ENCODE data around the gene VCPKMT.
A peak's percentile ranks its signal among the peaks of the same experiment; 100 is the strongest.

The VCPKMT gene

DNA sequence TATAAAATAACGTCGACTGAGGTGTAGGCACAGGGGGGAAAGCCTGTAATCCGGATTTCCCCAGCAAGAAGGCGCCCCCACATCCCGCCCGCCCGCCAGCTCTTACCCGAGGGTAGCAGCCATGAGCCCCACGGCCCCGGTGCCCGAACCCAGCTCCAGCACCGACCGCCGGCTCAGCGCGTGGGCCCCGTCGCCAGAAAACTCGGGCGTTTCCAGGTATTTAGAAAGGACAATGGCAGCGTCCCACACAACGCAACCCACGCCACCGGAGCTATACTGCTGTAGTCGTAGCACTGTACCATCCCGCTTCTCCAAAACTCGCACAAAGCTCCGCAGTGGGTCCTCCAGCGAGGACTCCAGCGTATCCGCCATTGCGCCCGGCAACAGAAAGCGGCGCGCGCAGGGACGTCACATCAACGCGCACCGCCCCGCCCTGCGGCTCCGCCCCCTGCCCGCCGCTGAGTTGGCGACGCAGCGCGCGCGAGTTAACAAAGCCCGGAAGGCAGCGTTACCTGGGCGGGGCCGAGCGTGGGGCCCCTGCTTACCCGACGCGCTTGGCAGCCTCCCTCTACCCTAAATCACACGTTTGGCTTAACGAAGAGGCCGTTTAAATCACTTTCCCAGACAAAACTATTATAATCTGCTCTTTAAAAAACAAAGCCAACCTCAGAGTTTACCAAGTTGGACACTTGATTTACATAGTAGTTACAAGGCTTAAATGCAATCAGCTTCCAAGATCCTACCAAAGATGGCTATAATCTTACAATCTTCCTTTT is at the start of gene VCPKMT:
TSS of gene VCPKMT (minus strand) at position 392 of the 776 bp plus-strand sequence. CDS start at position 372, 20 bp downstream.
- DNase-seq, result peak; percentile 96

DNA sequence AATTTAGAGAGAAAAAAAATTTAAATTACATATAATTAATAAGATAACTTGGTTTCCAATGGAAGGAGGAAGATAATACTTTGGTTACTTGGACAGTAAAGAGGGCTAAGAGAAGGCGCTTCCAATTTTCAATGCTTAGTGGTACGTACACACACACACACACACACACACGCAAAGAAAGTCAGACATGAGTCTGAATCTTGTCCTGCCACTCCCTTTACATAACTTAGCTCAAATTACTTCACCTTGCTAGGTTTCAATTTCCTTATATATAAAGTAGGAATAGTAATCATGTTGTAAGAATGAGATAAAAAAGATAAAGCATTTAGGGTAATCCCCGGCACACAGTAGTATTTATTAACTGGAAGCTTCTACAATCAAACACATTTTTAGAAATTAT is 39.7 kb upstream of the VCPKMT start:
- no peak for DNase-seq

DNA sequence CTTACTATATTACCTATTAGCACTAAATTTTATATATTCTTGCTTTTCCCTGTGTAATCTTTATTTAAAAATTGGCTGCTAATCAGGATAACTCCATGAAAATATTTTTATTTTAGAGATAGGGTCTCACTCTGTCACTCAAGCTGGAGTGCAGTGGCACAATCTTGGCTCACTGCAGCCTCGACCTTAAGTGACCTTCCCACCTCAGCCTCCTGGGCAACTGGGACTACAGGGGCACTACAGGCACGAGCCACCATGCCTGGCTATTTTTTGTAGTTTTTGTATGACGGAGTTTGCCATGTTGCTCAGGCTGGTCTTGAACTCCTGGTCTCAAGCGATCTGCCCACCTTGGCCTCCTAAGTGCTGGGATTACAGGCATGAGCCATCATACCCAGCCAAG is 32.4 kb upstream of the VCPKMT start:
- no peak for DNase-seq

DNA sequence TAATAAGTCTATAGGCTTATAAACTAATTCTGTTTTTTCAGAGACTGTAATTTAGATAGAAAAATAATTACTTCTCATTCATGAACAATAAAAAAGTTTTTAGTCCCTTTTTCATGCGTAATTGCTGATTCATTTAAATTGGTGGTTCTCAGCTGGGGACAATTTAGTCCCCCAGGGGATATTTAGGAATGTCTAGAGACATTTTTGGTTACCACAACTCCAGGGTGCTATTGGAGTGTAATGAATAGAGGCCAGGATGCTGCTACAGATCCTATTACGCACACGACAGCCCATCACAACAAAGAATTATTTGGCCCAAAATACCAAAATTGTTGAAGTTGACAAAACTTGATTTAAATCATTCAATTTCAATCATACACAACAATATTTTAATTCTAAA is 22.8 kb upstream of the VCPKMT start:
- DNase-seq, result no peak

DNA sequence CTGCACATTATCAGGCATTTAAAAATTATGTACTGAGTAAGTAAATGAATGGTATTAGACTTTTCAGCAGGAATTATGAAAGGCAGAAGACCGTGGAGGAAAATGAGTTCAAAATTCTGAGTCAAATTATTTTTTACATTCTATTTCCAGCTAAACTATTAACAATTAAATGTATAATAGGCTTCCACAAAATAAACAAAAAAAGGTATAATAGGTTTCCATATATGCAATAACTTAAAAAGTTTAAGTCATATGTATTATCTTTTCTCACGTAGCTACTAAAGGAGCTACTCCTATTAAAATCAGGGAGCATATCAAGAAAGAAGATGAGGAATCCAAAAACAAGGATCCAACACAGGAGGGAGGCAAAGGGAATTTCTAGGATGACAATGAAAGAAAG is 11.4 kb upstream of the VCPKMT start:
- no peak for DNase-seq

DNA sequence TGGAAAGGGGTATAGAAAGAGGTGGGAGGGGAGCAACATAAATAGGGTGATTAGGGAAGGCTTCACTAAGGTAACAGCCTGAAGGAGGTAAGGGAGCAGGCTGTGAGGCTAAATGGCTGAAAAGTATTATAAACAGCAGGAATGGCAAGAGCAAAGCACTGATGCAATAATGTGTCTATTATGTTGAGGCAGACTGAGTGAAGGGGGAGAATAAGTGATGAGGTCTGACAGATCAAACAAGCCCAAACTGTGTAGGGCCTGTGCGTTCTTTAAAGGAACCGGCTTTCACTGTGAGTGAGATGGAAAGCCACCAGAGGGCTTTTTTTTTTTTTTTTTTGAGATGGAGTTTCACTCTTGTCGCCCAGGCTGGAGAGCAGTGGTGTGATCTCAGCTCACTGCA is 6.7 kb upstream of the VCPKMT start:
- DNase-seq, result no peak

DNA sequence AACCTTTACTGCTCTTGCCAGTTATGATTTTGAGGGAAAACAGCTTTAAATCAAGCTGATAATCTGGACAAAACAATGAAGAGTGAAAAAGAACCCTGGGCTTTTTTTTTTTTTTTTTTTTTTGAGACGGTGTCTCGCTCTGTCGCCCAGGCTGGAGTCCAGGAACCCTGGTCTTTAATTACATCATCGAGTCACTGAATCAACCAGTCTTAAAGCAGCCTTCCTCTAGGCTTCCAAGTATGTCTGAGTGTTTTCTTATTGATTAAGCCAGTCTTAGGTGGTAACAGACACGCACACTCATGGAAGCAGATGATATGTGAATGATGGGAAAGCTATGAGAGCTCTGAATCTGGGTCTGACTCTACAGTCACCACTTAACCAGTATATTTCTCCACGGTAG is 5.9 kb upstream of the VCPKMT start:
- DNase-seq, result no peak

DNA sequence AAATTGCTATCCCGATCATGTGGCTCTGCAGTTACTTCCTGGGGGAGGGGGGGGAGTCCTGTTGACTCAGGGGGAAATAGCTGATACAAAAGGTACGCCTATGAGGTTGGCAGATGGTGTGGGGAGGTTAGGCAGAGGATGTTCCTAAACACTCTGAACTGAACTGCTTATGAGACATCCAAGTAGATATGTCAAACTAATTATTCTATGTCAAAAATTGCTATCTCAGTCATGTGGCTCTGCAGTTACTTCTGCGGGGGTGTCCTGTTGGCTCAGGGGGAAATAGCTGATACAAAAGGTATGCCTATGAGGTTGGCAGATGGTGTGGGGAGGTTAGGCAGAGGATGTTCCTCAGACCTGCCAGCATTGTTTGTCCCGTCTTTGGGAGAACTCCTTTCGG is 5.1 kb upstream of the VCPKMT start:
- DNase-seq, result no peak

DNA sequence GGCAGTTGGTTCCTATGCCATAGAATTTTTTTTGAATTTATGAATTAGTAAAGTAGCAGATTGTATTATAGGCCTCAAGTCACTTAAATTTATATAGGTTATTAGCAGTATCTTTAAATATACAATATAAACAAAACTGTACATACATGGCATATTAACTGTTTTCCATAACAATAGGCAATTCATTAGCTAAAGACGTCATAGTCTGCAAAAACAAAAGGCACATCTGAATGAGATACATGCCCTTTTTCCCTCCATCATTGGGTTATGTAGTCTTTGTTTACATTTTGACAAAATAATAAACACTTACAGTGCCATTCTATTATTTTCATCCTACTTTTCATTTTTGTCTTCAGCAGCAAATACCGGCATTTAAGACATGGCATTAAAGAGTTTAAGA is 1.1 kb upstream of the VCPKMT start:
- DNase-seq, result no peak

DNA sequence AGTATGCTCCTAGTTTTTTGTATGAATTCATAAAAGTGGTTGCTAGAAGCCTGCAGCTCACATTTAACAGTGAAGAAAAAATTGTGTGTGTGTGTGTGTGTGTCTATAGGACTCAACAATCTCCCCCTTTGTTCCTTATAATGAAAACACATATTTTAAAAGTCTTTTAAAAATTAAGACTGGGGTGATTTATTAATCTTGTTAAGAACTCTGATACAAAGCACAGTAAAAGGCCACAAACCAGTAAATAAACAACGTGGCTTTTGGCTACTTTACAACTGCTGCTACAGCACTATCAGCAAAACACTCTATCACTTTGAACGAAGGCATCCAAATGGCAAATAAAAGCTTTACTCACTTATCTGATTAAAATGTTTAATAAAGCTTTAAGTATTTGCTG is 594 bp upstream of the VCPKMT start:
- no peak for DNase-seq

DNA sequence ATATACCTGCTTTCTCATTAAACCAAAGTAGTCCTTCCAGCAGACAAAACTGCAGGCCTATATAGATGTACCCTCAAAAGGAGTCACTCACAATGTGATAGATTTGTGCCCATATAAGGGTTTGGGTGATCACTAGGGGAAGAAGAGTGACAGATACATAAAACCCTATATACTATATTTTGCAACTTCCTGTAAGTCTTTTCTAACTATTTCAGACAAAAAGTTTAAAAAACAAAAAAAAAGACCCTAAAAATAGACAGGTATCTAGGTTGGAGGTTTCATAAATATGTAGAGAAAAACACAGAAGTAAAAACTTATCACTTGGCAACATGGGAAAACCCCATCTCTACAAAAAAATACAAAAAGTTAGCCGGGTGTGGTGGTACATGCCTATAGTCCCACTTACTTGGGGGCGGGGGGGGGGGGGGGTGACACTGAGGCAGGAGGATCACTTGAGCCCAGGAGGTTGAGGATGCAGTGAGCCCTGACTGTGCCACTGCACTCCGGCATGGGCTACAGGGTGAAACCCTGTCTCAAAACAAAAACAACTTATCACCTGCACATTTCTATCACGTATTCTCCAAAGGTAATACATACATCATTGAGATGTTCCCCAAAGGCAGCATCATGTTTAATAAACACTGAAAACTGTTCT is 2.9 kb downstream of the VCPKMT start:
- DNase-seq, result no peak

DNA sequence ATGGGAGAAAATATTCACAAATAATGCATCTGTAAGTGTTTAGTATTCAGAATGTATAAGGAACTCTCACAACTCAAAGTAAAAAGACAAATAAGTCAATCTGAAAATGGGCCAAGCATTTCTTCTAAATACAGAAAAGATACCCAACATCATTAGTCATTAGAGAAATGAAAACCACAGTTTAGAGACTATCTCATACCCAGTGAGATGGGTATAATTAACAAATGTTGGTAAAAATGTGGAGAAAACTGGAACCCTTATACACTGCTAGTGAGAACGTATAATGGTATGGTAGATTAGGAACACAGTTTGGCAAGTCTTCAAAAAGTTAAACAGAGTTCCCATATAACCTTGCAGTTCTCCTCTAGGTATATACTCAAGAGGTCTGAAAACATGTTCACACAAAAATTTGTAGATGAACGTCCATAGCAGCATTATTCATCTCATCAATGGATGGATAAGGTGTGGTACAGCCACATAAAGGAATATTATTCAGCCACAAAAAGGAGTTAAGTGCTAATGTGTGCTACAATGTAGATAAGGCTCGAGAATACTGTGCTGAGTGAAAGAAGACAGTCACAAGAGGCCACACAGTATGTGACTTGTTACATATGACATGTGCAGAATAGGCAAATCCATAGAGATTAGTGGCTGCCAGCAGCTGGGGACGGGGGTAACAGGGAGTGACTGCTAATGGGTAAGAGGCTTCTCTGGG is 5.9 kb downstream of the VCPKMT start:
- no peak for DNase-seq

DNA sequence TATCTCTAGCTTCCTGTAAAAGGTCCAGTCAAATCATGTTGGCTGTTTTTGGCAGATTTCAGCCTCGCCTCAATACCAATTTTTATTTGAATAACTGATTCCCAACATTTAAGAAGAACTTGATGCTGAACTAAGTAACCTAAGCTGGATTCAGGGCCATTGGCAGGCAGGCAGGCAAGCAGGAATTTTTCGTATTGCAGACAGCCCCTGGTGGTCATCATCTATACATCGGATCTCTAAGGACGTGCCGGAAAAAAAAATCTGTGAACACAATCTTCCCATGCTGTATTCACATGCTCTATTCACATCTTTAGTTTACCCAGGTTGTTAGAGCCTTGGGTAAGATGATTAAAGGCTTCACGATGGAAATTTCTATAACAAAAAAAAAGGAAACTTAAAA is 7.0 kb downstream of the VCPKMT start:
- DNase-seq, result no peak

DNA sequence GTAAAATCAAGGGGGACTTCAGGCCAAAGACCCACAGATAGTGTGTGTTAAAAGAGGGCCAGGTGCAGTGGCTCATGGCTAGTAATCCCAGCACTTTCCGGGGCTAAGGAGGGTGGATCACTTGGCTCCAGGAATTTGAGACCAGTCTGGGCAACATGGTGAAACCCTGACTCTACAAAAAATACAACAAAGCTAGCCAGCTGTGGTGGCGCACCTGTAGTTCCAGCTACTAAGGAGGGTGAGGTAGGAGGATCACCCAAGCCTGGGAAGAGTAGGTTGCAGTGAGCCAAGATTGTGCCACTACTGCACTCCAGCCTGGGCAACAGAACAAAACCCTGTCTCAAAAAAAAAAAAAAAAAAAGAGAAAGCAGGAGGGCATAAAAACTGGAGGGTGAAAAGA is 8.5 kb downstream of the VCPKMT start:
- no peak for DNase-seq

DNA sequence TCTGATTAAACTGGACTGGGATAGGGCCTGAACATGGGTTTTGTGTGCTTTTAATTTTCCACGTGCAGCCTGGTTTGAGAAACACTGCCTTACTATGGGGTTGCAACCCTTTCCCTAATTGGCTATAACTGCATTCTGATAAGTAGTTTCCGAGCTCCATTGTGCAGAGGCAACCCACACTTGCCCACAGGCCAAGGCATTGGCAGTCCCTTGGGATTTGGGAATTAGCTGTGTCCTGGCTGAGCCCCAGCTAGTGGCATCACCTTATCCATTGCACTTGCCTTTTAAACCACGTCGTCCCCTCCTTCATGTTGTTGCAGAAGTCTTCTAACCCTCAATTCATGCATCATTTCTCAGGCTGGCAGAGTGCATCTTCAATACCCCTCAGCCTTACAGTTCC is 10.2 kb downstream of the VCPKMT start:
- DNase-seq, result no peak

DNA sequence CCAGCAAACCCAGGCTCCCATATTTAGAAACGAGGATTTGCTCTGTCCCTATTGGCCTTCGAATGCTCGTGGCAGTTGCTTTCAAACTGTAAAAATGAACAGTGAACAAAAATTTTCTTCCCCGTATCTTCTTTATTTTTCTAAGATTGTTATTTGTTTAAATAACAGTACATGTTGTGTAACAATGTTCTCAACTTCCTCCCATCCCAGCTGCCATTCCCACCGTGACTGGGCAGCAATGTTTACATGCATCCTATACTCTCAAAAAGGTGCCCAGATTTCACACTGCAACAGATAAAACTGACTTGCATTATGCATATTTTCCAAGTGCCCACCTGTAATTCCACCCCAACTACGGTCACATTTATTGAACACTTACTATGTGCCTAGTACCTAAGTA is 12.8 kb downstream of the VCPKMT start:
- no peak for DNase-seq

DNA sequence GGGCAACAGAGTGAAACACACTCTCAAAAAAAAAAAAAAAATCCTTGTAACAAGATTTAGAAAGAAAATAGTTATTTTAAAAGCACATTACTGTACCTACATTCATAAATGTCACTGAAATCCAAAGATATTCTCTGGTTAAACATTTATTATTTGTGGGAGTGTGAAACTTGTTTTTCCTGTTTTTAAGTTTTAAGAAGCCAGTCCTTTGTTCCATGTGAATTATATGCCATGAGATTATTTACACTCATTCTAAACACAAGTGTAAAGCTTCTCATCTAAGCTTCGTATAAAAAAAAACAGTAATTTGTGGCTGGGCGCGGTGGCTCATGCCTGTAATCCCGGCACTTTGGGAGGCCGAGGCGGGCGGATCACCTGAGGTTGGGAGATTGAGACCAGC is 15.0 kb downstream of the VCPKMT start:
- no peak for DNase-seq

DNA sequence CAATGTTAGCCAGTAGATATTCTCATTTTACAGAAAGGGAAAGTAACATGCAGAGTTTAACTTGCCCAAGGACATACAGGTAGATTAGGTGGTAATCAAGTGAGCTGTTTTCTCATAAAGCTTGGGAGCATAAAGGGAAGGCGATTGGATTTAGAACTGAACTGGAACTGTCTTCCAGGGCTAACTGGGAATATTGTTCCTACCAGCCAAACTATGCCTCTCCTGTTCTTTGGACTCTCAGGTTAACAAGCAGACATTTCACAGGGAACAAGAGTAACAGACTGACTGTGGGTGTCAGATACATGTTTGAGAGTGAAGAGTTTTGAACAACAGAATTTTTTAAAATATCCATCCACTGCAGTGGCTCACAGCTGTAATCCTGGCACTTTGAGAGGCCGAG is 15.6 kb downstream of the VCPKMT start:
- no peak for DNase-seq

DNA sequence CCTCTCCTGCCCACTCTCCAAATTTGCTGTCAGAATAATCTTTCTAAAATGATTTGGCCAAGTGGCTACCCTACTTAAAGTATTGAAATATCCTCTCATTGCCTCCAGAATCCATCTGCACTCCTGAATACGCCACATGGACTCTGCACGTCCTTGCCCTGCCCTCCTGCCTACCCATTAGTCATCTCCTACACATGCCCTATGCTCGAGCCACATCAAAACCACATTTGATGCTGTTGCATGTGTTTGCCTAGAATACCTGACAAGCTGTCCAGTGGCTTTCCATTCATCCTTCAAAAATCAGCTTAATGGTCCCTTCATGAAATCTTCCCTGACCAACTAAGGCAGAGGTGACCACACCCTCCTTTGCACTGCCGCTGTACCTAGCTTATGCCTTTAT is 17.0 kb downstream of the VCPKMT start:
- DNase-seq, result no peak

DNA sequence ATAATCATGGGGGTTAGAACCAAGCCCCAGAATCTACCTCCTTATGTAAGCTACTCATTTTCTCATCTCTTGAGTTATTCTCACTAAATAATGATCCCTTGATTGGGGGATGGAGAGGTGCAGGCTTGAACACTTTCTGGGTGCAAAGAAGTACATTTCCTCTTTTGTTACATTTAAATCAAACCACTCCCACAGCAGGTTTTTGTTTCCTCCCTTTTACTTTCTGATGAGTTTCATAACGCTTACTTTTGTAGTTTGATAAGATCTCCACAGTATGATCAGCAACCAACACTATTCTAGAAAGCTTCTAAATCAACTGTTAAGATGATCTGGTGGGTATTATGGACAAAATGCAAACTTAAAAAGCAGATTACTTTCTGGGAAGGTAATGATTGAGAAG is 20.5 kb downstream of the VCPKMT start:
- DNase-seq, result no peak

DNA sequence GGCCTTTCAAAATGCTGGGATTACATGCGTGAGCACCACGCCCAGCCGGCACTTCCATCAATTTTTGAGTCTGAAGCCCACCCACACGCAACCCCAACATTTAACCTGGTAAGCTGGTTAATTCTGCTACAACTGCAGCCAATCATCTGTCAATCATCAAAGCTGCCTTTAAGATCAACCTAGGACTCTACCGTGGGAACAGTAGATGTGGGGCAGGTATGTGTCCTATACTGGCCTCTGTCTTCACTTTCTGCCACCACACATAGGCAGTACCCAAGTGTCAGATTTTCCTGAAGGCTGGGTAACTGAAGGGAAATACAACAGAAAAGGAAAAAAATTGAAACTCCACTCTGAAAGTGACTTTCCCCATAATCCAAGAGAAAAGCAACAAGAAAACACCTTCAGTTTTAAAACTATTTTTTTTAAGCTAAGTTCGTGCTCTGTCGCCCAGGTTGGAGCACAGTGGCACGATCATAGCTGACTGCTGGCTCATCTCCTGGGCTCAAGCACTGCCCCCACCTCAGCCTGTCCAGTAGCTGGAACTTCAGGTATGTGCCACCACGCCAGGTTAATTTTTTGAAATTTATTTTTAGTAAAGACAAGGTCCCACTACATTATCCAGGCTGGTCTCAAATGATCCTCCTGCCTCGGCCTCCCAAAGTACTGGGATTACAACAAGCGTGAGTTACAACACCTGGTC is 22.2 kb downstream of the VCPKMT start:
- no peak for DNase-seq

DNA sequence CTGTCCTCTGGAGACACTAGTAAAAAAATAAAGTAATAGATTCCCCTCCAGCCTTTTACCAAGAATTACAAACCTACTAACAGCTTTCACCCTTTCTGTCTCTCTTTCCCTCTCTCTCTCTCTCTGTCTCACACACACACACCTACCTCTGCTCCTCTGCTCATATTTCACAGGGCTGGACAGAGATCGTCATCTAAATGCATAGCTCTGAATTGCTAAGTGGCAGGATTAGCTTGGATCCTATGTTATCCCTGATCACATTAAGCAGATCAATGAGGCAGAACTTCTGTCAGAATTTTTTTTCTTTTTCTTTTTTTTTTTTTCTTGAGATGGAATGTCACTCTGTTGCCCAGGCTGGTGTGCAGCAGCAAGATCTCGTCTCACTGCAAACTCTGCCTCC is 22.9 kb downstream of the VCPKMT start:
- no peak for DNase-seq

DNA sequence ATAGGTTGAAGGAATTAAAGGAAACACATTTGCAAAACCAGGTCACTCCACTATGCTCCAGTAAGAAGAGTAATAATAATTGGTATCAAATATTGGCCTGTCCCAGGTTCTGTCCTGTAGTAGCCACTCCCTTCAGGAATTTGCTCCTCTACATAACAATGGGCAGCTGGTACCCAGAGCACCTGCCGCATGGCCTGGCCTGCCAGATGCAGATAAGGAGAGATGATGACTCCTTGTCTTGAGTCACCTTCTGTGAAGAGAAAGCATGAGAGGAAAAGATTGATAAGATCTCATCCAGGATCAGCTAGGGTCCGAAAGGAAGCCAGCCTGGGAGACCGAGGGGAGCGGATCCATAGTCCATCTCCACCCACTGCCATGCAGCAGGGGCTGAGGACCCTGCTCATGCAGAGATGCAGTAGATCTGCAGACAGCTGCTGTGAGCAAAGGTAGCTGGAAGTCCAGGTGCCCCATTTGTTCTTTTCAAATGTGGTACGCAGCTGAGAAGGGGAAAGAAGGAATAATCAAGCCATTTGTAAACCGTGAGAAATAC is 24.3 kb downstream of the VCPKMT start:
- no peak for DNase-seq
